ENCODE data around the gene PLD5.

DNA sequence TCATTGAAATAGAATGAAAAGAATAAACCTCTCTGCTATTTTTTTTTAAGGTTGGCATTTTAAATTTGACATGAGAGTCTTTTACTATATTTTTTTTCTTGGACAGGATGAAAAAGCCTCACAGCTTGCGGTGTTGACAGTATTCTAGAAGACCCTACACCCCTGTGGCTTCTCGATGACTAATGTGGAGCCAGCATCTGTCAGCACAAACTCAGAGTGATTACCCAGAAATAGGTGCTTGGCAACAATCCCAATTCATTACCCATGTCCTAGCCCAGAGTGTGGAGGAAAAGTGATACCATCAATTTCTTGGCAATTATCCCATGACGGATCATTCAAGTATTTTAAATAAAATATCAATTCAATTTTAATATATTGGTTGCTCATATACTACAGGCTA lies 338.8 kb downstream of the PLD5 start:
- TF ChIP-seq, protein P1, sequence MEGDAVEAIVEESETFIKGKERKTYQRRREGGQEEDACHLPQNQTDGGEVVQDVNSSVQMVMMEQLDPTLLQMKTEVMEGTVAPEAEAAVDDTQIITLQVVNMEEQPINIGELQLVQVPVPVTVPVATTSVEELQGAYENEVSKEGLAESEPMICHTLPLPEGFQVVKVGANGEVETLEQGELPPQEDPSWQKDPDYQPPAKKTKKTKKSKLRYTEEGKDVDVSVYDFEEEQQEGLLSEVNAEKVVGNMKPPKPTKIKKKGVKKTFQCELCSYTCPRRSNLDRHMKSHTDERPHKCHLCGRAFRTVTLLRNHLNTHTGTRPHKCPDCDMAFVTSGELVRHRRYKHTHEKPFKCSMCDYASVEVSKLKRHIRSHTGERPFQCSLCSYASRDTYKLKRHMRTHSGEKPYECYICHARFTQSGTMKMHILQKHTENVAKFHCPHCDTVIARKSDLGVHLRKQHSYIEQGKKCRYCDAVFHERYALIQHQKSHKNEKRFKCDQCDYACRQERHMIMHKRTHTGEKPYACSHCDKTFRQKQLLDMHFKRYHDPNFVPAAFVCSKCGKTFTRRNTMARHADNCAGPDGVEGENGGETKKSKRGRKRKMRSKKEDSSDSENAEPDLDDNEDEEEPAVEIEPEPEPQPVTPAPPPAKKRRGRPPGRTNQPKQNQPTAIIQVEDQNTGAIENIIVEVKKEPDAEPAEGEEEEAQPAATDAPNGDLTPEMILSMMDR (IDR thresholded peaks at IDR 0.05; ENCODE audit: low read length), result no peak
- no peak for TF ChIP-seq EZH2 (IDR thresholded peaks at IDR 0.05; ENCODE audit: borderline replicate concordance, low read length)

Measured in OCI-LY1 (cell line).